Upper lobe of left lung (tissue), 4 donors: ENCODE data around the gene UGGT2.

Experiments used
- POLR2AphosphoS5 ChIP-seq, 2 donors: sonication (generic); formaldehyde crosslinking; IDR thresholded peaks; one replicate each; pipeline ENCODE4 v1.5.1; 2017; ENCODE audit warnings: antibody characterized with exemption in 2 of 2
- TF ChIP-seq, protein P1 (sequence below), 6 experiments: fragments of 450-650 bp in 4 of 6; fragments of 200-600 bp in 2 of 6; sonication (generic) in 2 of 6; IDR thresholded peaks; one replicate each; pipeline ENCODE4 v1.5.1; 2016 to 2019; ENCODE audit warnings: antibody characterized with exemption in 6 of 6

DNA sequence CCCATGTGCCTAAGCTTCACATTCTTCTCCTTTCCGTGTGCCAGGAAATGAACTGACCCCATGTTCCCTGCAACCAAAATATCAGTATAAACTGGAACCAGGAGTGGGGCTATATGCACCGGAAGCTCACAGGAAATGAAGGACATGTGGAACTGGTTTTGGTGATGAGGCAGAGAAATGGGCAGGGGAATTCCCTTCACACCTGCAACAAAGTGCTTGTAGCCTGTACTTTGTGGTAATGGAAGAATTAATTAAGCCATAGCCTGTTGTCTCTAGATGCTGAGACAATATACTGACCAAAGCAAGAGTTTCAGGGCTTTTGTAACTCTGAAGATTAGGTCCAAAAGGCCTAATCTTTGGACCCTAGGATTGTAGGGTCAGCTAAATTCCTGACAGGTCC lies 15.5 kb upstream of the UGGT2 start:
- TF ChIP-seq, protein P1, sequence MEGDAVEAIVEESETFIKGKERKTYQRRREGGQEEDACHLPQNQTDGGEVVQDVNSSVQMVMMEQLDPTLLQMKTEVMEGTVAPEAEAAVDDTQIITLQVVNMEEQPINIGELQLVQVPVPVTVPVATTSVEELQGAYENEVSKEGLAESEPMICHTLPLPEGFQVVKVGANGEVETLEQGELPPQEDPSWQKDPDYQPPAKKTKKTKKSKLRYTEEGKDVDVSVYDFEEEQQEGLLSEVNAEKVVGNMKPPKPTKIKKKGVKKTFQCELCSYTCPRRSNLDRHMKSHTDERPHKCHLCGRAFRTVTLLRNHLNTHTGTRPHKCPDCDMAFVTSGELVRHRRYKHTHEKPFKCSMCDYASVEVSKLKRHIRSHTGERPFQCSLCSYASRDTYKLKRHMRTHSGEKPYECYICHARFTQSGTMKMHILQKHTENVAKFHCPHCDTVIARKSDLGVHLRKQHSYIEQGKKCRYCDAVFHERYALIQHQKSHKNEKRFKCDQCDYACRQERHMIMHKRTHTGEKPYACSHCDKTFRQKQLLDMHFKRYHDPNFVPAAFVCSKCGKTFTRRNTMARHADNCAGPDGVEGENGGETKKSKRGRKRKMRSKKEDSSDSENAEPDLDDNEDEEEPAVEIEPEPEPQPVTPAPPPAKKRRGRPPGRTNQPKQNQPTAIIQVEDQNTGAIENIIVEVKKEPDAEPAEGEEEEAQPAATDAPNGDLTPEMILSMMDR (IDR thresholded peaks at IDR 0.05), result no peak
- no peak for TF ChIP-seq POLR2AphosphoS5 (IDR thresholded peaks at IDR 0.05)
